Lower lobe of right lung (tissue), 2 donors: ENCODE measurements around the gene KRT2. TPM values are rescaled to one million over a fixed set of nuclear protein-coding genes. Genes with fewer than 3 reads are reported as not detected.
A peak's percentile ranks its signal among the peaks of the same experiment; 100 is the strongest.

ENCODE experiments used
- ATAC-seq, 2 donors: fragments of 200-7000 bp; cut with Tn5 transposase; one replicate each; pipeline ENCODE4 v1.9.1; 2020 to 2022; ENCODE audit warnings: mild to moderate bottlenecking in 2 of 2, moderate library complexity in 2 of 2
- DNase-seq: peaks from one replicate; pipeline ENCODE4 v3.0.0-alpha.2; 2020
- H3K27ac ChIP-seq: fragments of 200-600 bp; one replicate; pipeline ENCODE4 v1.8.0; 2022
- H3K27me3 ChIP-seq: fragments of 200-600 bp; one replicate; pipeline ENCODE4 v1.8.0; 2022; ENCODE audit warnings: low read depth
- H3K36me3 ChIP-seq: fragments of 200-600 bp; one replicate; pipeline ENCODE4 v1.8.0; 2022; ENCODE audit warnings: mild to moderate bottlenecking
- H3K4me1 ChIP-seq: fragments of 200-600 bp; one replicate; pipeline ENCODE4 v1.8.0; 2022
- H3K4me3 ChIP-seq: fragments of 200-600 bp; one replicate; pipeline ENCODE4 v1.8.0; 2022; ENCODE audit warnings: mild to moderate bottlenecking
- H3K9me3 ChIP-seq: fragments of 200-600 bp; one replicate; pipeline ENCODE4 v1.8.0; 2022
- CTCF ChIP-seq: fragments of 200-600 bp; IDR thresholded peaks from one replicate; pipeline ENCODE4 v1.8.0; 2022; ENCODE audit warnings: antibody characterized with exemption, mild to moderate bottlenecking
- intact Hi-C: fragments of 100-400 bp; cut with DNase I; formaldehyde crosslinking; loops from one replicate; pipeline ENCODE4 v1.11.0; 2022
- total RNA-seq: library from RNA; stranded (reverse); fragmentation: NEBNext Ultra II Directional; extraction: Animal tissue kit (Norgen Biotek cat#: 25700); gene quantifications from one replicate; pipeline ENCODE4 v1.2.1, GENCODE V29; 2021
- donor health status: DM: no; HTN: yes; CAD: no; lungs with severe emphysema.

The KRT2 gene
- total RNA-seq, 1 donor from 2014 or later, result not detected

DNA sequence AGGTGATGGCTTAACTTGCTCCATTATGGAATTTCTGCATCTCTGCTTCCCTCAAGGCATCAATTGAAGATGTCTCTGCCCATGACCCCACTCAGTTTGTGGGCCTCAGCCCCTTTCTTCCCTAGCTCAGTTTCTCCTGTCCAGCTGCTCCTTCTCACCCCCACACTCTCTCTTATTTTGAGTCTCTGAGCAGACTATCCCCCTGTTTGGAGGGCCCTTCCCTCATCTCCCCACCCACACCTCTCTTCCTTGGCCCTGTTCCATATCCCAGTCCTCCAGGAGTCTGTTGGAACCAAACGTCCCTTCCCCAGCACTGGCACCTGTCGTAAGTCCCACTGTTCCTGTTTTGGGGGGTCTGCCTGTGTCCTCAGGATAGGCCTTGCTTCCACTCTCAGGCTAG is 36.5 kb upstream of the KRT2 start:
- DNase-seq (no peak), ATAC-seq (no peak)
- intact Hi-C loops, result no loop called here
- no peak for TF ChIP-seq CTCF
- peaks cover 59% of the 10 kb centered on the region for H3K27me3 ChIP-seq
- H3K36me3 ChIP-seq, result no peaks in the 10 kb centered on the region
- H3K27ac ChIP-seq, result no peak overlapping the region
- H3K4me1 ChIP-seq, result peaks cover 9% of the 10 kb centered on the region
- H3K9me3 ChIP-seq, result no peaks in the 10 kb centered on the region
- no peak overlapping the region for H3K4me3 ChIP-seq

DNA sequence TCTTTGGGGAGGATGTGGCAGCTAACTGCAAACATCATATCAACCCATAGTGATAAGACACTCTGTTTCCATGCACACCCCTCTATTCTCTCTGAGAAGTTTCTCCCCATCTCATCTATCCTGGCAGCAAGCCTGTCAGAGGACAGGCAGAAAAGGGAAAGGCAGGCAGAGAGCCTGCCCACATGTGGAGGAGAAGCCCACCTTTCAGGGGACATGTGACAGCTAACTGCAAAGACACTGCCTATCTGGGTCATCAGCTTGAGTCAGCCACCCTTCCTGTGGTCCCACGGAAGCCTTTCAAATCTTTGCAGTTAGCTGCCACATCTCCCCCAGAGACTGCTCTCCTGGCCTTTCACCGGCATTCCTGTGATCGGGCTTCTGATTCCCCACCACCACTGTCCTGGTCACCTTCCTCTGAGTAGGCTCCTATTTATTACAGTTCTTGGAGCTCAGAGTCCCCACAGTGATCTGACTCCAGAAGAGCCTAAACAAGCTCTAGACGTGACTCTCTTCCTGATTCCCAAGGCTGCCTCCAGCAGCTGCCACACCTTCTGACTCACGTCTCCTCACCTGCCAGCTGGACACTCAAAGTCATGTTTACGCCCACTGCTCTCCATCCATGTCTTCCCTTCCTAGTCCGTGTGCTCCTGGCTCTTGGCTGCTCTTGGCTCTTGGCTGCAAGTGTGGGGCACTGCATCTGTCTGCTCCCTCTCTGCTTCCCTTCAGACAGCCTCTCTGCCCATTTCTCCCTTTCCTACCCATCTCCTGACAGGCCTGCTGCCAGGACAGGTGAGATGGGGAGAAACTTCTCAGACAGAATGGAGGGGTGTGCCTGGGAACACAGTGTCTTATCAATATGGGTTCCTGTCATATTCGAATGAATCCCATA is 35.7 kb upstream of the KRT2 start:
- no peaks in the 10 kb centered on the region for H3K9me3 ChIP-seq
- H3K27ac ChIP-seq, result no peak overlapping the region
- no peak for DNase-seq
- no peak for TF ChIP-seq CTCF
- peaks cover 59% of the 10 kb centered on the region for H3K27me3 ChIP-seq
- peak in 1 of 2 donors; percentile 23 for ATAC-seq
- intact Hi-C loops, result no loop called here
- peaks cover 9% of the 10 kb centered on the region for H3K4me1 ChIP-seq
- no peak overlapping the region for H3K4me3 ChIP-seq
- no peaks in the 10 kb centered on the region for H3K36me3 ChIP-seq

- intact Hi-C loops, result no loop called here
- peaks cover 54% of the 10 kb centered on the region for H3K27me3 ChIP-seq
These were observed 34.9 kb upstream of the KRT2 start for GRCh38 chr12:52686756-52687487.

GRCh38 chr12:52686063-52686462 is 34.1 kb upstream of the KRT2 start:
- Histone ChIP-seq H3K36me3 (no peaks in the 10 kb centered on the region), H3K27ac (no peak overlapping the region), H3K9me3 (no peaks in the 10 kb centered on the region), H3K27me3 (peaks cover 47% of the 10 kb centered on the region), H3K4me3 (no peak overlapping the region), H3K4me1 (peaks cover 4% of the 10 kb centered on the region)
- TF ChIP-seq CTCF, result no peak
- no peak for ATAC-seq
- no peak for DNase-seq
- intact Hi-C loops, result no loop called here

More at GRCh38 chr12:52686756-52687487, 34.9 kb upstream of the KRT2 start:
- DNase-seq (no peak), ATAC-seq (no peak)
- H3K4me3 ChIP-seq, result no peak overlapping the region
- H3K36me3 ChIP-seq, result no peaks in the 10 kb centered on the region
- H3K4me1 ChIP-seq, result peaks cover 9% of the 10 kb centered on the region
- no peak for TF ChIP-seq CTCF
- H3K27ac ChIP-seq, result no peak overlapping the region
- no peaks in the 10 kb centered on the region for H3K9me3 ChIP-seq

- Histone ChIP-seq H3K27me3 (peaks cover 40% of the 10 kb centered on the region), H3K4me3 (no peak overlapping the region), H3K27ac (no peak overlapping the region), H3K36me3 (no peaks in the 10 kb centered on the region), H3K9me3 (no peaks in the 10 kb centered on the region), H3K4me1 (no peaks in the 10 kb centered on the region)
- ATAC-seq, result no peak
- intact Hi-C loops, result no loop called here
- no peak for DNase-seq
- no peak for TF ChIP-seq CTCF
These were observed 33.4 kb upstream of the KRT2 start for GRCh38 chr12:52685406-52685890.
